HFFc6 (cell line): ENCODE results near the gene OSBPL8. TPM values are rescaled to one million over a fixed set of nuclear protein-coding genes. Genes with fewer than 3 reads are reported as not detected.

ENCODE experiments used
- DNase-seq: peaks from one replicate; pipeline ENCODE4 v3.0.0-alpha.2; 2018
- H3K27ac Mint-ChIP-seq: 2 replicates; pipeline ENCODE4 v1.8.0; 2020; ENCODE audit warnings: mild to moderate bottlenecking, mixed read lengths
- H3K27me3 Mint-ChIP-seq: 2 replicates; pipeline ENCODE4 v1.8.0; 2021; ENCODE audit warnings: mild to moderate bottlenecking, moderate library complexity, mixed read lengths; ENCODE audit not compliant: insufficient read depth
- H3K36me3 Mint-ChIP-seq: 2 replicates; pipeline ENCODE4 v1.8.0; 2021; ENCODE audit warnings: low read depth, mixed read lengths
- H3K4me1 Mint-ChIP-seq: 2 replicates; pipeline ENCODE4 v1.8.0; 2020; ENCODE audit warnings: low read depth, mixed read lengths
- H3K4me3 Mint-ChIP-seq: 2 replicates; pipeline ENCODE4 v1.8.0; 2020; ENCODE audit warnings: mild to moderate bottlenecking, moderate library complexity, mixed read lengths
- H3K9me3 Mint-ChIP-seq: 2 replicates; pipeline ENCODE4 v1.8.0; 2020; ENCODE audit warnings: mild to moderate bottlenecking, mixed read lengths
- total RNA-seq, 6 experiments: library from RNA; stranded (reverse); fragmentation: NEBNext Ultra II Directional; extraction: Animal tissue kit (Norgen Biotek cat#: 25700); gene quantifications; 2 replicates in 1 of 6; 3 replicates in 5 of 6; pipeline ENCODE4 v1.2.3, GENCODE V29; 2021
- TF ChIP-seq, protein P1 (sequence below): fragments of 200-600 bp; sonication (generic); IDR thresholded peaks from 2 replicates; pipeline ENCODE4 v1.5.0; 2021; ENCODE audit warnings: antibody characterized with exemption, mild to moderate bottlenecking

The OSBPL8 gene
- total RNA-seq, 6 experiments from 2014 or later, result 66.8 to 77.8 (median 71.1) TPM

DNA sequence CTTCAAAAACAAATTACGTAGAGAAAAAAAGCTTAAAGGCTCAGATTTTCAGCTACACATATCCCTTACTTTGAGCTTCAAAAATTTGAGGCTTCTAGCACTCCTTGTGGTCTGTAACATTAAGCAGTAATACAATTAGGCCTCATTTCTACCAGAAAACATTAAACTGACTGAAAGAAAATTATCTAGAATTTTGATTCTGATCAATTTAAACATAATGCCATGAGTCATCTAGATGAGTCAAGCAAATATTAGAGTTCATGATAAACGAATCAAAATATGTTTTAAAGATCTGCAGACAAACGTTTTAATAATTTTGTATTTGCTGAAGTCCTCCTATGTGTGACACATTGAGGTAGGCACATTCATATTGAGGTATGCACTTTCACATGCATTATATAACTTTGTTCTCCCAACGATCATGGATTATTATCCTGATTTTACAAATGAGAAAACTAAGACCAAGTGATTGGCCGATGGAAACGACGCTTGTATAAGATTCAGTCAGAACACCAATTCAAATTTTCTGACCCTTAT lies 4.3 kb downstream of the OSBPL8 start:
- H3K9me3 Mint-ChIP-seq, result no peaks in the 10 kb centered on the region
- TF ChIP-seq, protein P1, sequence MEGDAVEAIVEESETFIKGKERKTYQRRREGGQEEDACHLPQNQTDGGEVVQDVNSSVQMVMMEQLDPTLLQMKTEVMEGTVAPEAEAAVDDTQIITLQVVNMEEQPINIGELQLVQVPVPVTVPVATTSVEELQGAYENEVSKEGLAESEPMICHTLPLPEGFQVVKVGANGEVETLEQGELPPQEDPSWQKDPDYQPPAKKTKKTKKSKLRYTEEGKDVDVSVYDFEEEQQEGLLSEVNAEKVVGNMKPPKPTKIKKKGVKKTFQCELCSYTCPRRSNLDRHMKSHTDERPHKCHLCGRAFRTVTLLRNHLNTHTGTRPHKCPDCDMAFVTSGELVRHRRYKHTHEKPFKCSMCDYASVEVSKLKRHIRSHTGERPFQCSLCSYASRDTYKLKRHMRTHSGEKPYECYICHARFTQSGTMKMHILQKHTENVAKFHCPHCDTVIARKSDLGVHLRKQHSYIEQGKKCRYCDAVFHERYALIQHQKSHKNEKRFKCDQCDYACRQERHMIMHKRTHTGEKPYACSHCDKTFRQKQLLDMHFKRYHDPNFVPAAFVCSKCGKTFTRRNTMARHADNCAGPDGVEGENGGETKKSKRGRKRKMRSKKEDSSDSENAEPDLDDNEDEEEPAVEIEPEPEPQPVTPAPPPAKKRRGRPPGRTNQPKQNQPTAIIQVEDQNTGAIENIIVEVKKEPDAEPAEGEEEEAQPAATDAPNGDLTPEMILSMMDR, result peak; percentile 46
- no peaks in the 10 kb centered on the region for H3K36me3 Mint-ChIP-seq
- H3K27me3 Mint-ChIP-seq, result no peaks in the 10 kb centered on the region
- 0 out of 2 replicates have a peak overlapping the region, but pooled peaks have one; percentile 32 for H3K27ac Mint-ChIP-seq
- DNase-seq, result no peak
- H3K4me1 Mint-ChIP-seq, result peaks cover 53% of the 10 kb centered on the region
- no peak overlapping the region for H3K4me3 Mint-ChIP-seq

DNA sequence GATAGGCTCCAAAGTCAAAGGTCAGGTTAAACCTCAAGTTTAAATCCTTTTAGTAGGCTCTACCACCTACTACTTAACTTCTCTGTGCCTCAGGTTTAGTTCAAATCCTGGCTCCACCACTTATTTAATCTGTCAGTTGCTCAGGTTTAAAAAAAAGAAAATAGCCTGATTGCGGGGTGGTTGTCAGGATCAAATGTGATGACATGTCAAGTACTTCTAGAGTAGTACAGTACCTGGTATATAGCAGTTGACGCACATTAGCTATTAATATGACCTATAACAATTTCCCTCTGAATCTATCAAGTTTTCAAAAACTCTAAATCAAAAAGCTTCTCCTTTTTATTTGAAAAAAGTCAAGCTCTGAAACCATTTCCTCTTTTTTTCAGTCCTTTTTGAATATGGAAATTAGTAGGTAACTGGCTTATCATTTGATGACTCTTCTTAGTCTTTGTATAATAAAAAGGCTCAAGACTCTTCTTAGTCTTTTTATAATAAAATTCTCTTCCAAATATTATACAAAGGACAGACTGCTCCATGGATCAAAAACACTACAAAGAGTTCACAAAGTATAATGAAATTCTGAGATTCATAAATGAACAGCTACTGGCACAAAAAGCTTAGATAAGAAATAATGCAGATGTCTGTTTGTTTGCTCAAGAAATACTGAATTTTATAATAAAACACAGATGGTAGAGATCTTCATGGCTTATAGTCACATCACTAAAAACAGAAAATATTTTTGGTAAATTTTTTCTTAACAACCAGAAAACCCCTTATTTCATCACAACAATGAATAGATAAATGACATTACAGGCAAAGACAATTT lies 5.0 kb downstream of the OSBPL8 start:
- Mint-ChIP-seq H3K4me1 (peaks cover 55% of the 10 kb centered on the region), H3K27ac (peak overlapping the region; percentile 32; the same call in 1 of the 2 replicates), H3K36me3 (no peaks in the 10 kb centered on the region), H3K4me3 (no peak overlapping the region), H3K27me3 (no peaks in the 10 kb centered on the region), H3K9me3 (no peaks in the 10 kb centered on the region)
- TF ChIP-seq, protein P1, result no peak
- no peak for DNase-seq

DNA sequence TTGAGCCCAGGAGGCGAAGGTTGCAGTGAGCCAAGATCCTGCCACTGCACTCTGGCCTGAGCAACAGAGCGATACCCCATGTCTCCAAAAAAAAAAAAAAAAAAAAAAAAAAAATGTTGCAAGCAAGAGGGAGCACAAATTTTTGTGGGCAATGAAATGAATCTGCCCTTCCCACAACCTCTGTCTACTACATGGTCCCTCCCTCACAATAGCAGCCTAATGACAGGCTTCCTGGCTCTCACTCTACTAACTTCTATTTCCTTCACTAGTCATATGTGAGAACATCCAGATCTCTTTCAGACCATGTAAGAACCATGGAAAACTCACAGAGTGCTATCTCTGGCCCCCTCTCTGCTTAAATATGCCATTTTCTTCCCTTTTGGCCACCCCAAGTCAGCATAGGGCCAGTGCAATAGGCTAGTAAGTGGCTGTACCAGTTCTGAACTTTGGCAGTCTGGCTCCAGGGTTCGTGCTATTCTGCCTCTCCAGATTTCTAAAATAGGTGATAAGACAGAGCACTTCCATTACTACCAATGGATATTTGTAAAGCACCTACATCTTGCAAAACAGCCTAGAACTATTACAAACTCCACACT lies 7.1 kb downstream of the OSBPL8 start:
- Mint-ChIP-seq H3K36me3 (no peaks in the 10 kb centered on the region), H3K27me3 (no peaks in the 10 kb centered on the region), H3K27ac (no peak overlapping the region), H3K4me3 (no peak overlapping the region), H3K4me1 (peaks cover 71% of the 10 kb centered on the region), H3K9me3 (no peaks in the 10 kb centered on the region)
- no peak for DNase-seq
- TF ChIP-seq, protein P1, result no peak

DNA sequence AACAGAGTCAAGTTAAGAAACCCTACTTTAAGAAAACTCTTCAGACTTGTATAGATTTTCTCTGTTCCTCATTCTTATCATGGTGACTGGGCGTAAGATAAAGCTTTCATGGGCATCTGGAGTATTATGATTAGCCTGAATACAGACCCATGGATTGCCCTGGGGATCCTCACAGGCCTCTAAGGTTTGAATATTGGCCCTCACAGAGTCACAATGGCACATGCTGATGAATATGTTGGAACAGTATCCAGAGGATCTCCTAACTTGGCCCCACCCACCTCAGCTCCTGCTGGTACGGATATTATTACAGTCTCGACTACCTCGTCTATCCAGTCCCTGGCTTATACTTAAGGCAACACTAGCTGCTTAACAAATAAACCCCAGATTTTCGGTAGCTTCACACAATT lies 8.1 kb downstream of the OSBPL8 start:
- no peak for DNase-seq
- Mint-ChIP-seq H3K4me1 (peaks cover 77% of the 10 kb centered on the region), H3K27ac (no peak overlapping the region), H3K27me3 (no peaks in the 10 kb centered on the region), H3K9me3 (no peaks in the 10 kb centered on the region), H3K36me3 (no peaks in the 10 kb centered on the region), H3K4me3 (no peak overlapping the region)
- TF ChIP-seq, protein P1, result no peak

DNA sequence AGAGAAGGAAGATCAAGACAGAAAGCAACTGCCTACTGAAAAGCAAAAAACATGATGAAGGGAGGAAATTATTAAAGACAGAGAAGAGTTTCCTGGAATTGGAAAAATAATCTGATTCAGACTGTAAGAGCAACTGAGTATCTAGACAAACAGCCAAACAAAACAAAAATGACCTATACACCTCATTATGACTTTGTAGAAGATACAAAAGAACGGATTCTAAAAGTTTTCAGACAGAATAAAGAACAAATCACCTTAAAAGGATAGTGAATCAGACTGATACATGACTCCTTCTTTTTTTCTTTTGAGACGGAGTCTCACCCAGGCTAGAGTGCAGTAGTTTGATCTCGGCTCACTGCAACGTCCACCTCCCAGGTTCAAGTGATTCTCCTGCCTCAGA lies 10.4 kb downstream of the OSBPL8 start:
- peak overlapping the region; percentile 64 for H3K27ac Mint-ChIP-seq
- H3K27me3 Mint-ChIP-seq, result no peaks in the 10 kb centered on the region
- TF ChIP-seq, protein P1, result no peak
- H3K36me3 Mint-ChIP-seq, result no peaks in the 10 kb centered on the region
- DNase-seq, result no peak
- peaks cover 56% of the 10 kb centered on the region for H3K4me1 Mint-ChIP-seq
- H3K4me3 Mint-ChIP-seq, result no peak overlapping the region; the same call in 1 of the 2 replicates
- H3K9me3 Mint-ChIP-seq, result no peaks in the 10 kb centered on the region
